Heart right ventricle (tissue), 16 donors: ENCODE measurements around the gene LHB. TPM values are rescaled to one million over a fixed set of nuclear protein-coding genes. Genes with fewer than 3 reads are reported as not detected.
"Not testable (repeated sequence)": the region's sequence is repeated elsewhere in the genome, so short reads cannot be mapped to it uniquely, and the experiment has no call there.

Source experiments
- ATAC-seq, 8 donors: fragments of 200-7000 bp; cut with Tn5 transposase; one replicate each; pipeline ENCODE4 v1.9.1; 2020; ENCODE audit warnings: mild to moderate bottlenecking in 8 of 8, moderate library complexity in 8 of 8, moderate number of reproducible peaks in 1 of 8
- DNase-seq, 2 donors: peaks; one replicate each; pipeline ENCODE4 v3.0.0-alpha.2; 2020
- H3K27ac ChIP-seq, 10 donors: fragments of 200-600 bp; sonication (generic) in 2 of 10; one replicate each; pipeline versions ENCODE4 v1.5.0 to v1.8.0; 2020 to 2022; ENCODE audit warnings: mild to moderate bottlenecking in 3 of 10
- H3K27me3 ChIP-seq, 7 donors: fragments of 200-600 bp; one replicate each; pipeline ENCODE4 v1.8.0; 2021 to 2022; ENCODE audit warnings: mild to moderate bottlenecking in 2 of 7
- H3K36me3 ChIP-seq, 9 donors: fragments of 200-600 bp; sonication (generic) in 1 of 9; one replicate each; pipeline versions ENCODE4 v1.5.0 to v1.8.0; 2020 to 2022; ENCODE audit warnings: mild to moderate bottlenecking in 2 of 9
- H3K4me1 ChIP-seq, 9 donors: fragments of 200-600 bp; sonication (generic) in 1 of 9; one replicate each; pipeline versions ENCODE4 v1.5.0 to v1.8.0; 2020 to 2022; ENCODE audit warnings: mild to moderate bottlenecking in 4 of 9
- H3K4me3 ChIP-seq, 10 donors: fragments of 200-600 bp; sonication (generic) in 2 of 10; one replicate each; pipeline versions ENCODE4 v1.5.0 to v1.8.0; 2020 to 2022; ENCODE audit warnings: mild to moderate bottlenecking in 7 of 10, moderate library complexity in 2 of 10
- H3K9me3 ChIP-seq, 11 donors: fragments of 200-600 bp in 10 of 11; sonication (generic) in 2 of 11; one replicate each; pipeline versions ENCODE4 v1.5.0 to v1.8.0; 2013 to 2022; ENCODE audit warnings: mild to moderate bottlenecking in 2 of 11, control low read depth in 1 of 11, moderate library complexity in 1 of 11
- CTCF ChIP-seq, 9 donors: fragments of 200-600 bp; sonication (generic) in 2 of 9; IDR thresholded peaks; one replicate each; pipeline versions ENCODE4 v1.5.0 to v1.8.0; 2021 to 2022; ENCODE audit warnings: antibody characterized with exemption in 9 of 9, mild to moderate bottlenecking in 5 of 9, moderate library complexity in 1 of 9
- WGBS, 2 donors: extraction: QIAGEN DNeasy Blood & Tissue Kit; methylation state at CpG; one replicate each; pipeline ENCODE4 v1.1.7; 2013; ENCODE audit warnings: inconsistent platforms in 1 of 2; 5-methylcytosine and 5-hydroxymethylcytosine counted together
- intact Hi-C, 10 donors: fragments of 100-400 bp; cut with DNase I; formaldehyde crosslinking; loops; one replicate each; pipeline versions ENCODE4 v1.11.1 to v1.14.2; 2022
- polyA plus RNA-seq, 2 donors: library from polyadenylated mRNA; stranded (reverse); fragments of 200-250 nt; gene quantifications; one replicate each; pipeline ENCODE4 v1.2.3, GENCODE V29; 2013
- total RNA-seq, 10 donors: library from RNA; stranded (reverse); fragmentation: NEBNext Ultra II Directional in 3 of 10; extraction: Animal tissue kit (Norgen Biotek cat#: 25700) in 3 of 10; gene quantifications; one replicate each; pipeline versions ENCODE4 v1.2.1 to v1.2.4, GENCODE V29; 2021 to 2023
- donor health status: Arrhythmogenic right ventricular cardiomyopathy.
- donor health status: ischemic (EF 13 %, LVEDD 7.1; RV severe dilation, severe dysfunction).
- donor health status: healthy with polysubstance abuse.
- donor health status: DM: no; HTN: yes; CAD: no.
- donor health status: DM: no; HTN: no; CAD: no.
- donor health status: ischemic (EF 25% LVEDD 6.9; RV normal size, moderate dysfunction).
- donor health status: ischemic (EF 25% LVEDD 5.7; RV mildly dilated, moderate dysfunction).
- donor health status: healthy.
- donor health status: DM: yes; HTN: yes; CAD: no.
- donor health status: Ischemic cardiomyopathy.
- donor health status: ischemic (EF 35%, LVEDD 5.7; RV mildly dilated, moderate dysfunction).
- donor health status: nonischemic (EF 11% LVEDD 7.7; RV severe dilation, severe dysfunction).
- donor health status: DM: yes; HTN: yes; CAD: no.
- donor health status: PGD.
- donor health status: ischemic (EF 29% LVEDD 5.4; RV normal size, mild dysfunction).
- donor health status: nonischemic (EF 23%, LVEDD 6.1; RV moderate dilation, normal function).

Gene LHB
- total and polyA plus RNA-seq, 12 donors: not detected

GRCh38 chr19:49031642-49032301 is 14.9 kb upstream of the LHB start, which contains the start of gene CGB2:
Gene CGB2, plus strand, starts transcription at chr19:49031890. Its CDS starts 206 bp downstream, at chr19:49032096.
- DNase-seq, H3K9me3 ChIP-seq, H3K4me1 ChIP-seq, H3K27ac ChIP-seq, intact Hi-C loops, H3K36me3 ChIP-seq, ATAC-seq, H3K4me3 ChIP-seq: not testable (repeated sequence)
- 19 to 24% methylated on average over 28 of the region's 28 CpGs for WGBS, 2 donors
- H3K27me3 ChIP-seq: peaks cover 0 to 11% (median 8%) of the 10 kb centered on the region in 7 donors
- TF ChIP-seq CTCF (IDR thresholded peaks at IDR 0.05): peak in 5 of 9 donors; percentile 11 to 46 (median 31)

GRCh38 chr19:49030323-49030722 is 13.4 kb upstream of the LHB start:
- H3K4me3 ChIP-seq, H3K36me3 ChIP-seq, H3K4me1 ChIP-seq, DNase-seq, ATAC-seq, H3K9me3 ChIP-seq, H3K27ac ChIP-seq, H3K27me3 ChIP-seq, intact Hi-C loops: not testable (repeated sequence)
- whole genome bisulfite sequencing, 2 donors: 84 to 97% methylated on average over 5 to 6 of the region's 8 CpGs

GRCh38 chr19:49029749-49030148 is 12.9 kb upstream of the LHB start:
- H3K9me3 ChIP-seq, DNase-seq, H3K36me3 ChIP-seq, ATAC-seq, intact Hi-C loops, H3K4me1 ChIP-seq, H3K27ac ChIP-seq, H3K27me3 ChIP-seq, H3K4me3 ChIP-seq: not testable (repeated sequence)
- 80 to 81% methylated on average over 14 of the region's 14 CpGs for WGBS, 2 donors

GRCh38 chr19:49028686-49029085 is 11.8 kb upstream of the LHB start:
- WGBS, 2 donors: 83 to 89% methylated on average over 3 to 8 of the region's 9 CpGs
- H3K4me3 ChIP-seq, DNase-seq, intact Hi-C loops, H3K4me1 ChIP-seq, H3K9me3 ChIP-seq, H3K36me3 ChIP-seq, H3K27me3 ChIP-seq, ATAC-seq, H3K27ac ChIP-seq: not testable (repeated sequence)

GRCh38 chr19:49025599-49025998 is 8.7 kb upstream of the LHB start:
- H3K27ac ChIP-seq, H3K4me1 ChIP-seq, ATAC-seq, H3K27me3 ChIP-seq, H3K4me3 ChIP-seq, intact Hi-C loops, H3K9me3 ChIP-seq, H3K36me3 ChIP-seq, DNase-seq: not testable (repeated sequence)
- 73 to 74% methylated on average over 22 to 23 of the region's 23 CpGs for WGBS, 2 donors

- H3K27ac ChIP-seq, H3K36me3 ChIP-seq, intact Hi-C loops, DNase-seq, H3K4me3 ChIP-seq, ATAC-seq, H3K4me1 ChIP-seq, H3K9me3 ChIP-seq: not testable (repeated sequence)
- peaks cover 0 to 13% (median 0%) of the 10 kb centered on the region in 7 donors for H3K27me3 ChIP-seq
- WGBS, 2 donors: 86 to 90% methylated on average over 3 to 4 of the region's 6 CpGs
Observed at GRCh38 chr19:49025088-49025487, 8.2 kb upstream of the LHB start.

- 62 to 78% methylated on average over 12 to 13 of the region's 15 CpGs for WGBS, 2 donors
- ATAC-seq, H3K4me3 ChIP-seq, H3K36me3 ChIP-seq, H3K9me3 ChIP-seq, DNase-seq, H3K27ac ChIP-seq, intact Hi-C loops, H3K4me1 ChIP-seq: not testable (repeated sequence)
- peaks cover 0 to 21% (median 5%) of the 10 kb centered on the region in 7 donors for H3K27me3 ChIP-seq
Observed at GRCh38 chr19:49024233-49024632, 7.3 kb upstream of the LHB start, which contains the start of gene CGB3. Gene CGB3, minus strand, starts transcription at chr19:49024333. Its CDS starts 362 bp downstream, at chr19:49023971.
